Mesothelial cell of epicardium (in vitro differentiated cells): ENCODE measurements around the gene RBM4B. TPM values are rescaled to one million over a fixed set of nuclear protein-coding genes. Genes with fewer than 3 reads are reported as not detected.

Source experiments
- DNase-seq, 2 experiments: peaks; one replicate each; pipeline ENCODE4 v3.0.0; 2021; ENCODE audit warnings: low spot score in 2 of 2; ENCODE audit not compliant: unreplicated experiment in 2 of 2
- H3K27ac Mint-ChIP-seq: 2 replicates; pipeline ENCODE4 v1.8.0; 2021; ENCODE audit warnings: mixed read lengths
- H3K27me3 Mint-ChIP-seq: 2 replicates; pipeline ENCODE4 v1.8.0; 2021; ENCODE audit warnings: low read depth, mixed read lengths
- H3K36me3 Mint-ChIP-seq: 2 replicates; pipeline ENCODE4 v1.8.0; 2021; ENCODE audit warnings: mixed read lengths
- H3K4me1 Mint-ChIP-seq: 2 replicates; pipeline ENCODE4 v1.8.0; 2021; ENCODE audit warnings: mixed read lengths
- H3K4me3 Mint-ChIP-seq: 2 replicates; pipeline ENCODE4 v1.8.0; 2021; ENCODE audit warnings: mild to moderate bottlenecking, moderate library complexity, mixed read lengths
- H3K9me3 Mint-ChIP-seq: 2 replicates; pipeline ENCODE4 v1.8.0; 2021; ENCODE audit warnings: mixed read lengths
- CTCF ChIP-seq: fragments of 200-600 bp; sonication (generic); IDR thresholded peaks from one replicate; pipeline ENCODE4 v1.5.0; 2021; ENCODE audit warnings: antibody characterized with exemption; ENCODE audit not compliant: unreplicated experiment
- total RNA-seq: library from RNA; stranded (reverse); gene quantifications from 3 replicates; pipeline ENCODE4 v1.2.1, GENCODE V29; 2021

RBM4B gene
- total RNA-seq, 1 donor from 2014 or later, result 39.6 TPM

- H3K9me3 Mint-ChIP-seq, result no peaks in the 10 kb centered on the region
- no peaks in the 10 kb centered on the region for H3K27me3 Mint-ChIP-seq
- no peak for TF ChIP-seq CTCF
- no peak overlapping the region for H3K4me3 Mint-ChIP-seq
- H3K36me3 Mint-ChIP-seq, result peaks cover 32% of the 10 kb centered on the region
- no peak for DNase-seq
- no peak overlapping the region for H3K27ac Mint-ChIP-seq
- no peaks in the 10 kb centered on the region for H3K4me1 Mint-ChIP-seq
These were observed 32.8 kb upstream of the RBM4B start for GRCh38 chr11:66710384-66710930.

- Mint-ChIP-seq H3K9me3 (no peaks in the 10 kb centered on the region), H3K4me3 (no peak overlapping the region), H3K36me3 (peaks cover 24% of the 10 kb centered on the region)
These were observed 31.0 kb upstream of the RBM4B start for GRCh38 chr11:66708701-66709100.

GRCh38 chr11:66708094-66708493 is 30.4 kb upstream of the RBM4B start:
- Mint-ChIP-seq H3K27me3 (no peaks in the 10 kb centered on the region), H3K4me1 (no peaks in the 10 kb centered on the region), H3K4me3 (no peak overlapping the region), H3K27ac (no peak overlapping the region), H3K9me3 (no peaks in the 10 kb centered on the region), H3K36me3 (peaks cover 20% of the 10 kb centered on the region)
- no peak for TF ChIP-seq CTCF
- no peak for DNase-seq

More at GRCh38 chr11:66708701-66709100, 31.0 kb upstream of the RBM4B start:
- no peak for TF ChIP-seq CTCF
- Mint-ChIP-seq H3K4me1 (no peaks in the 10 kb centered on the region), H3K27ac (no peak overlapping the region), H3K27me3 (no peaks in the 10 kb centered on the region)
- DNase-seq, result no peak

- Mint-ChIP-seq H3K9me3 (no peaks in the 10 kb centered on the region), H3K4me3 (no peak overlapping the region), H3K36me3 (peaks cover 17% of the 10 kb centered on the region), H3K27ac (no peak overlapping the region), H3K27me3 (no peaks in the 10 kb centered on the region), H3K4me1 (no peaks in the 10 kb centered on the region)
- DNase-seq, result no peak
- no peak for TF ChIP-seq CTCF
These were observed 29.8 kb upstream of the RBM4B start for GRCh38 chr11:66707486-66707885.

- Mint-ChIP-seq H3K27me3 (no peaks in the 10 kb centered on the region), H3K27ac (no peak overlapping the region)
These were observed 29.3 kb upstream of the RBM4B start for GRCh38 chr11:66706989-66707388.

More at GRCh38 chr11:66706989-66707388, 29.3 kb upstream of the RBM4B start:
- peaks cover 17% of the 10 kb centered on the region for H3K36me3 Mint-ChIP-seq
- no peak for DNase-seq
- H3K4me3 Mint-ChIP-seq, result no peak overlapping the region
- no peaks in the 10 kb centered on the region for H3K4me1 Mint-ChIP-seq
- H3K9me3 Mint-ChIP-seq, result no peaks in the 10 kb centered on the region
- no peak for TF ChIP-seq CTCF
